ENCODE measurements around the gene COL6A5. TPM values are rescaled to one million over a fixed set of nuclear protein-coding genes. Genes with fewer than 3 reads are reported as not detected.

Gene COL6A5
- total and polyA plus RNA-seq, 2 experiments from 2014 or later = 0.03 to 0.05 TPM

DNA sequence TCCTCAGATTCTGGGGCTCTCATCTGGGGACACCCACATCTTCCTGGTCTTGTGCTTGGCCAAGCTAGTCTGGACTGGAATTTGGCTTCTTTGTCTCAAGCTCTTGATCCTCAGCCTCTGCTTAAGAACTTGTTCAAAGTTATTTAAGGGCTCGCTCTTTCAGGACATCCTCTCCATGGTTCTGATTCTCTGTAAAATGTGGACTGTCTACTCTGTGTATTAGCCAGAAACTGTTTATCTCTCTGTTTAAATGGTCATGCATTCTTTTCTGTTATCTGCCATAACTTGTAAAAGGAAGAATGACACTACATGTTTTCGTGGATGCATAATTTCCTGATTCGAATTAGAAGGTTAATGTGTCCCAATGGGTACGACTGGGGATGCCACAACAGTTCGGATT is 79.4 kb downstream of the COL6A5 start:
- Histone ChIP-seq H3K9me2 (ENCODE audit: insufficient read depth) (peaks cover 2% of the 10 kb centered on the region; the same call in 1 of the 2 replicates), H3K36me3 (ENCODE audit: insufficient read depth) (no peaks in the 10 kb centered on the region), H3F3A (replicated peaks; ENCODE audit: low read depth) (no peaks in the 10 kb centered on the region), H3K4me2 (no peak overlapping the region), H4K20me1 (replicated peaks; ENCODE audit: insufficient read depth) (no peaks in the 10 kb centered on the region), H3K4me3 (no peak overlapping the region), H3K27me3 (ENCODE audit: insufficient read depth) (no peaks in the 10 kb centered on the region), H3K4me1 (ENCODE audit: insufficient read depth) (no peaks in the 10 kb centered on the region), H3K79me2 (replicated peaks; ENCODE audit: insufficient read depth) (no peaks in the 10 kb centered on the region), H3K27ac (ENCODE audit: low read depth) (no peak overlapping the region), H2AFZ (no peak overlapping the region)
- Mint-ChIP-seq H3K27me3 (ENCODE audit: insufficient read depth, low read depth, poor library complexity) (no peaks in the 10 kb centered on the region), H3K4me1 (peaks cover 7% of the 10 kb centered on the region), H3K4me3 (no peak overlapping the region), H3K27ac (no peak overlapping the region), H3K36me3 (ENCODE audit: low read depth) (no peaks in the 10 kb centered on the region), H3K9me3 (no peaks in the 10 kb centered on the region)
- TF ChIP-seq CREB1 (CRISPR knock-in tag; IDR thresholded peaks at IDR 0.05; ENCODE audit: low read depth) = no peak
- TF ChIP-seq, protein P1, sequence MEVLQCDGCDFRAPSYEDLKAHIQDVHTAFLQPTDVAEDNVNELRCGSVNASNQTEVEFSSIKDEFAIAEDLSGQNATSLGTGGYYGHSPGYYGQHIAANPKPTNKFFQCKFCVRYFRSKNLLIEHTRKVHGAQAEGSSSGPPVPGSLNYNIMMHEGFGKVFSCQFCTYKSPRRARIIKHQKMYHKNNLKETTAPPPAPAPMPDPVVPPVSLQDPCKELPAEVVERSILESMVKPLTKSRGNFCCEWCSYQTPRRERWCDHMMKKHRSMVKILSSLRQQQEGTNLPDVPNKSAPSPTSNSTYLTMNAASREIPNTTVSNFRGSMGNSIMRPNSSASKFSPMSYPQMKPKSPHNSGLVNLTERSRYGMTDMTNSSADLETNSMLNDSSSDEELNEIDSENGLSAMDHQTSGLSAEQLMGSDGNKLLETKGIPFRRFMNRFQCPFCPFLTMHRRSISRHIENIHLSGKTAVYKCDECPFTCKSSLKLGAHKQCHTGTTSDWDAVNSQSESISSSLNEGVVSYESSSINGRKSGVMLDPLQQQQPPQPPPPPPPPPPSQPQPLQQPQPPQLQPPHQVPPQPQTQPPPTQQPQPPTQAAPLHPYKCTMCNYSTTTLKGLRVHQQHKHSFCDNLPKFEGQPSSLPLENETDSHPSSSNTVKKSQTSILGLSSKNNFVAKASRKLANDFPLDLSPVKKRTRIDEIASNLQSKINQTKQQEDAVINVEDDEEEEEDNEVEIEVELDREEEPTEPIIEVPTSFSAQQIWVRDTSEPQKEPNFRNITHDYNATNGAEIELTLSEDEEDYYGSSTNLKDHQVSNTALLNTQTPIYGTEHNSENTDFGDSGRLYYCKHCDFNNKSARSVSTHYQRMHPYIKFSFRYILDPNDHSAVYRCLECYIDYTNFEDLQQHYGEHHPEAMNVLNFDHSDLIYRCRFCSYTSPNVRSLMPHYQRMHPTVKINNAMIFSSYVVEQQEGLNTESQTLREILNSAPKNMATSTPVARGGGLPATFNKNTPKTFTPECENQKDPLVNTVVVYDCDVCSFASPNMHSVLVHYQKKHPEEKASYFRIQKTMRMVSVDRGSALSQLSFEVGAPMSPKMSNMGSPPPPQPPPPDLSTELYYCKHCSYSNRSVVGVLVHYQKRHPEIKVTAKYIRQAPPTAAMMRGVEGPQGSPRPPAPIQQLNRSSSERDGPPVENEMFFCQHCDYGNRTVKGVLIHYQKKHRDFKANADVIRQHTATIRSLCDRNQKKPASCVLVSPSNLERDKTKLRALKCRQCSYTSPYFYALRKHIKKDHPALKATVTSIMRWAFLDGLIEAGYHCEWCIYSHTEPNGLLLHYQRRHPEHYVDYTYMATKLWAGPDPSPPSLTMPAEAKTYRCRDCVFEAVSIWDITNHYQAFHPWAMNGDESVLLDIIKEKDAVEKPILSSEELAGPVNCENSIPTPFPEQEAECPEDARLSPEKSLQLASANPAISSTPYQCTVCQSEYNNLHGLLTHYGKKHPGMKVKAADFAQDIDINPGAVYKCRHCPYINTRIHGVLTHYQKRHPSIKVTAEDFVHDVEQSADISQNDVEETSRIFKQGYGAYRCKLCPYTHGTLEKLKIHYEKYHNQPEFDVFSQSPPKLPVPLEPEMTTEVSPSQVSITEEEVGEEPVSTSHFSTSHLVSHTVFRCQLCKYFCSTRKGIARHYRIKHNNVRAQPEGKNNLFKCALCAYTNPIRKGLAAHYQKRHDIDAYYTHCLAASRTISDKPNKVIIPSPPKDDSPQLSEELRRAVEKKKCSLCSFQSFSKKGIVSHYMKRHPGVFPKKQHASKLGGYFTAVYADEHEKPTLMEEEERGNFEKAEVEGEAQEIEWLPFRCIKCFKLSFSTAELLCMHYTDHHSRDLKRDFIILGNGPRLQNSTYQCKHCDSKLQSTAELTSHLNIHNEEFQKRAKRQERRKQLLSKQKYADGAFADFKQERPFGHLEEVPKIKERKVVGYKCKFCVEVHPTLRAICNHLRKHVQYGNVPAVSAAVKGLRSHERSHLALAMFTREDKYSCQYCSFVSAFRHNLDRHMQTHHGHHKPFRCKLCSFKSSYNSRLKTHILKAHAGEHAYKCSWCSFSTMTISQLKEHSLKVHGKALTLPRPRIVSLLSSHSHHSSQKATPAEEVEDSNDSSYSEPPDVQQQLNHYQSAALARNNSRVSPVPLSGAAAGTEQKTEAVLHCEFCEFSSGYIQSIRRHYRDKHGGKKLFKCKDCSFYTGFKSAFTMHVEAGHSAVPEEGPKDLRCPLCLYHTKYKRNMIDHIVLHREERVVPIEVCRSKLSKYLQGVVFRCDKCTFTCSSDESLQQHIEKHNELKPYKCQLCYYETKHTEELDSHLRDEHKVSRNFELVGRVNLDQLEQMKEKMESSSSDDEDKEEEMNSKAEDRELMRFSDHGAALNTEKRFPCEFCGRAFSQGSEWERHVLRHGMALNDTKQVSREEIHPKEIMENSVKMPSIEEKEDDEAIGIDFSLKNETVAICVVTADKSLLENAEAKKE (CRISPR knock-in tag; IDR thresholded peaks at IDR 0.05) = no peak
- TF ChIP-seq, protein P2, sequence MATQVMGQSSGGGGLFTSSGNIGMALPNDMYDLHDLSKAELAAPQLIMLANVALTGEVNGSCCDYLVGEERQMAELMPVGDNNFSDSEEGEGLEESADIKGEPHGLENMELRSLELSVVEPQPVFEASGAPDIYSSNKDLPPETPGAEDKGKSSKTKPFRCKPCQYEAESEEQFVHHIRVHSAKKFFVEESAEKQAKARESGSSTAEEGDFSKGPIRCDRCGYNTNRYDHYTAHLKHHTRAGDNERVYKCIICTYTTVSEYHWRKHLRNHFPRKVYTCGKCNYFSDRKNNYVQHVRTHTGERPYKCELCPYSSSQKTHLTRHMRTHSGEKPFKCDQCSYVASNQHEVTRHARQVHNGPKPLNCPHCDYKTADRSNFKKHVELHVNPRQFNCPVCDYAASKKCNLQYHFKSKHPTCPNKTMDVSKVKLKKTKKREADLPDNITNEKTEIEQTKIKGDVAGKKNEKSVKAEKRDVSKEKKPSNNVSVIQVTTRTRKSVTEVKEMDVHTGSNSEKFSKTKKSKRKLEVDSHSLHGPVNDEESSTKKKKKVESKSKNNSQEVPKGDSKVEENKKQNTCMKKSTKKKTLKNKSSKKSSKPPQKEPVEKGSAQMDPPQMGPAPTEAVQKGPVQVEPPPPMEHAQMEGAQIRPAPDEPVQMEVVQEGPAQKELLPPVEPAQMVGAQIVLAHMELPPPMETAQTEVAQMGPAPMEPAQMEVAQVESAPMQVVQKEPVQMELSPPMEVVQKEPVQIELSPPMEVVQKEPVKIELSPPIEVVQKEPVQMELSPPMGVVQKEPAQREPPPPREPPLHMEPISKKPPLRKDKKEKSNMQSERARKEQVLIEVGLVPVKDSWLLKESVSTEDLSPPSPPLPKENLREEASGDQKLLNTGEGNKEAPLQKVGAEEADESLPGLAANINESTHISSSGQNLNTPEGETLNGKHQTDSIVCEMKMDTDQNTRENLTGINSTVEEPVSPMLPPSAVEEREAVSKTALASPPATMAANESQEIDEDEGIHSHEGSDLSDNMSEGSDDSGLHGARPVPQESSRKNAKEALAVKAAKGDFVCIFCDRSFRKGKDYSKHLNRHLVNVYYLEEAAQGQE (IDR thresholded peaks at IDR 0.05; ENCODE audit: unreplicated experiment) = no peak
- no peak for TF ChIP-seq STAT1 (IDR thresholded peaks at IDR 0.05; ENCODE audit: unreplicated experiment)
- ATAC-seq = no peak
- DNase-seq (ENCODE audit: low spot score) = no peak
